ENCODE measurements around the gene ERC2. TPM values are rescaled to one million over a fixed set of nuclear protein-coding genes. Genes with fewer than 3 reads are reported as not detected.

ERC2 gene
- total RNA-seq, 1 donor from 2014 or later, result under 0.01 TPM

DNA sequence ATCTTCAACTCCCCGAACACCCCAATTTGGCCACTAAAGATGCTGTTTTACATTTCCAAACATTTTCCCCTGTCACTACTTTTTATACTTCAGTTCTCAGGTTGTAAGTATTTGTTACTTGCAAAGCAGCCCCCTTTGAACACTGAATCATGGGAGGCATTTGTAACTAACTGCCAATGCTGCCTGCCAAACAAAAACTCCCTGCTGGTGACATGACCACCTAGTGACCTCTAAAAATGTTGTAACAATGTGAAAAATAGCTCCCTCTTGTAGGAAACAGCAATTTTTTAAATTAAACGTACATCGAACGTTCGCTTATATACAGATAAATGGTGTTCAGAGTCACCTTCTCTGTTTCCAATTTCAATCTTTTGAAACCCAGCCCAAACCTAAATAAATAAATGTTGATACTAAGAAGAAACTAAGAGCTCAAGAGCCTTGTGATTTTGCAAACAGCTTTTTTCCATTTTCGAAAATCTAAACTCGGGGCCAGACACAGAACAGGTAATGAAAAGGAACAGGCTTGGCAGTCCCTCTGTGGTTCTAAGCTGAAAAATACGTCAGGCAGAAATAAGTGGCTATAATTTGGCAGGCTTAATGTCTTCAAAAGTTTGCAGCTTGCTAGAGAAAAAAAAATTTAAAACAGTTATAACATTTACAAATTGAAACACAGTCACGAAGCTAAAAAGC lies 712.6 kb downstream of the ERC2 start:
- Histone ChIP-seq H3K36me3 (ENCODE audit: control insufficient read depth, insufficient read depth, low read length) (no peaks in the 10 kb centered on the region), H3K27me3 (ENCODE audit: control insufficient read depth, insufficient read depth, low read length) (no peaks in the 10 kb centered on the region), H3K4me3 (ENCODE audit: low read depth, low read length) (no peak overlapping the region)
- DNase-seq (ENCODE audit: low read depth) (no peak), FAIRE-seq (no peak)
- TF ChIP-seq, protein P1, sequence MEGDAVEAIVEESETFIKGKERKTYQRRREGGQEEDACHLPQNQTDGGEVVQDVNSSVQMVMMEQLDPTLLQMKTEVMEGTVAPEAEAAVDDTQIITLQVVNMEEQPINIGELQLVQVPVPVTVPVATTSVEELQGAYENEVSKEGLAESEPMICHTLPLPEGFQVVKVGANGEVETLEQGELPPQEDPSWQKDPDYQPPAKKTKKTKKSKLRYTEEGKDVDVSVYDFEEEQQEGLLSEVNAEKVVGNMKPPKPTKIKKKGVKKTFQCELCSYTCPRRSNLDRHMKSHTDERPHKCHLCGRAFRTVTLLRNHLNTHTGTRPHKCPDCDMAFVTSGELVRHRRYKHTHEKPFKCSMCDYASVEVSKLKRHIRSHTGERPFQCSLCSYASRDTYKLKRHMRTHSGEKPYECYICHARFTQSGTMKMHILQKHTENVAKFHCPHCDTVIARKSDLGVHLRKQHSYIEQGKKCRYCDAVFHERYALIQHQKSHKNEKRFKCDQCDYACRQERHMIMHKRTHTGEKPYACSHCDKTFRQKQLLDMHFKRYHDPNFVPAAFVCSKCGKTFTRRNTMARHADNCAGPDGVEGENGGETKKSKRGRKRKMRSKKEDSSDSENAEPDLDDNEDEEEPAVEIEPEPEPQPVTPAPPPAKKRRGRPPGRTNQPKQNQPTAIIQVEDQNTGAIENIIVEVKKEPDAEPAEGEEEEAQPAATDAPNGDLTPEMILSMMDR (IDR thresholded peaks at IDR 0.05; ENCODE audit: insufficient read depth, low read length, severe bottlenecking), result no peak

DNA sequence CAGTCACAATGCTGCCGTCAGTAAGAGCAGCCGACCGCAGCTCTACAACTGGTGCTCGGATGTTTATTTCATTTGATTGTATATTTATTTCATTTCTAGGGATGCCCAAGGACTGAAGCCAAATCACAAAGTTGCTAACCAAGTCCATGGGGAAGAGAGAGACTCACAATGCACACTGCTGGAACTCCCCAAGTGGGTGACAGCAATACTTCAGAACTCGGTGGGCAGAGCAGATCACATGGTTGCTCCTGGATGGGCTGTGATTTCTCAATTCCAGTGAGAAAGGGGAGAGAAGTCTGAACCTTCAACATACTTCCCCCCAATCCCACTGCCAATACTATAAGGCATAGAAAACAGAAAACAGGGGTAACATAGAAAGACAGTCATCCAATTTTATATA lies 715.4 kb downstream of the ERC2 start:
- Histone ChIP-seq H3K36me3 (ENCODE audit: control insufficient read depth, insufficient read depth, low read length) (no peaks in the 10 kb centered on the region), H3K4me3 (ENCODE audit: low read depth, low read length) (no peak overlapping the region), H3K27me3 (ENCODE audit: control insufficient read depth, insufficient read depth, low read length) (no peaks in the 10 kb centered on the region)
- peak; percentile 75 for FAIRE-seq
- TF ChIP-seq, protein P1 (IDR thresholded peaks at IDR 0.05; ENCODE audit: insufficient read depth, low read length, severe bottlenecking), result no peak
- DNase-seq (ENCODE audit: low read depth), result no peak

DNA sequence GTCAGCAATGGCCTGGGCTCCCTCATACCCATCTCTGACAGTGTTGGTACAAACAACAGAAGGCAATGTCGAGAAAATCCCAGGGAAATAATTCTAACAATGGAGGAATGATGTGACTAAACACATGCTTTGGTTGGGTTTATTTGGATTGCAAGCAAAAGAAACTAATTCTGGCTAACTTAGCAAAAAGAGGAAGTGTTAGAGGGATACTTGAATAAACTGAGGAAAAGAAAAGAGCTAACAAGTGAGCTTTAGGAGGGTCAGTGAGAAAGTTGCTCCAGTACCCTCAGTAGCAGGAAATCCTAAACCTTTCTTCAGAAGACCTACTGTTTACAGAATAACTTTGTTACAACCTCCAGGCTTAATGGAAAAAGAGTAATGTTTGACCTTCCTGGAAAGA lies 716.5 kb downstream of the ERC2 start:
- TF ChIP-seq, protein P1 (IDR thresholded peaks at IDR 0.05; ENCODE audit: insufficient read depth, low read length, severe bottlenecking), result no peak
- no peak for DNase-seq (ENCODE audit: low read depth)
- FAIRE-seq, result no peak
- Histone ChIP-seq H3K4me3 (ENCODE audit: low read depth, low read length) (no peak overlapping the region), H3K36me3 (ENCODE audit: control insufficient read depth, insufficient read depth, low read length) (no peaks in the 10 kb centered on the region), H3K27me3 (ENCODE audit: control insufficient read depth, insufficient read depth, low read length) (no peaks in the 10 kb centered on the region)

DNA sequence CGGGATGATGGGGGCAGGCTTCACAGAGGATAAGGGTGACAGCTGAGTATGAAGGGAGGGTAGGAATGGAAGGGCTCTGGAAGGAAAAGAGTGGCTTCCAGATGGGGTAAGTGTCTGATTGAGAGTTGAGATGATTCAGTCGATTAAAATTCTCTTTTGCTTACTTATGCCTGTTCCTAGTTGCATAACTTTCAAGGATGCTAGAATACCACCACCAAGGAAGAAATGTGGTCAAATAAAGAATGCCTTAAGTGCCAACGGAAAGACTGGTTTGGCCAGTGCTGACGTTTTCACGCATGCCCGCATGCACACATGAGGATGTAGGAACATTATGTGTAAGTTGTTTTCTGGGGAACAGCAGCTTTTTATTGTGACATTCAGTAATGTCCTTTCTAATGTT lies 717.7 kb downstream of the ERC2 start:
- FAIRE-seq, result peak; percentile 96
- DNase-seq (ENCODE audit: low read depth), result peak; percentile 98

DNA sequence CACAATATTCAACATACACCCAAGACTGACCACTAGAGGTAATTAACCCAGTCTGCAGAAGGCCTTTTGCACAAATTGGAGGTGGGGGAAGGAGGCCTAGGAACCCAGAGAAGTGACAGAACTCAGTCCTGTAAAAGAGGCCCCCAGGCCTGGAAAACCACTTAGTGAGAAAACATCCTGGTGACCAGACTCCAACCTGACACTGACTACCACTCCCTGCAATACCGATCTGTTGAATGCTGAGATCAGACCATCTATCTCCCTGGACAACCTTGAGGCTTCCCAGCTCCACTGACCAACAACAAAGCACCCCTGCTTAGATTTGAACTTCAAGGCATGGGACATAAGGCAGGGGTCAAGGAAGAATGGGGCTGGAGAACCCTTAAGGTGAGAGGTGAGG lies 719.2 kb downstream of the ERC2 start:
- Histone ChIP-seq H3K4me3 (ENCODE audit: low read depth, low read length) (no peak overlapping the region), H3K27me3 (ENCODE audit: control insufficient read depth, insufficient read depth, low read length) (no peaks in the 10 kb centered on the region), H3K36me3 (ENCODE audit: control insufficient read depth, insufficient read depth, low read length) (no peaks in the 10 kb centered on the region)
- peak; percentile 83 for FAIRE-seq
- DNase-seq (ENCODE audit: low read depth), result no peak
- TF ChIP-seq, protein P1 (IDR thresholded peaks at IDR 0.05; ENCODE audit: insufficient read depth, low read length, severe bottlenecking), result no peak

More for the DNA sequence above, 717.7 kb downstream of the ERC2 start:
- Histone ChIP-seq H3K36me3 (ENCODE audit: control insufficient read depth, insufficient read depth, low read length) (no peaks in the 10 kb centered on the region), H3K27me3 (ENCODE audit: control insufficient read depth, insufficient read depth, low read length) (no peaks in the 10 kb centered on the region), H3K4me3 (ENCODE audit: low read depth, low read length) (no peak overlapping the region)
- TF ChIP-seq, protein P1 (IDR thresholded peaks at IDR 0.05; ENCODE audit: insufficient read depth, low read length, severe bottlenecking), result no peak
